HG02884 (cell line): ENCODE measurements around the gene BCL11A.
A peak's percentile ranks its signal among the peaks of the same experiment; 100 is the strongest.

Experiments
- ATAC-seq: cut with Tn5 transposase; IDR thresholded peaks from one replicate; pipeline ENCODE4 v1.9.1; 2021; ENCODE audit warnings: mild to moderate bottlenecking, moderate library complexity; ENCODE audit not compliant: unreplicated experiment

The BCL11A gene

GRCh38 chr2:60560734-60561644 lies 7.5 kb upstream of the BCL11A start:
- ATAC-seq = peak; percentile 53

GRCh38 chr2:60559880-60560279 lies 6.4 kb upstream of the BCL11A start:
- ATAC-seq = no peak

- ATAC-seq = no peak
These were observed 5.1 kb upstream of the BCL11A start for GRCh38 chr2:60558536-60558935.

- ATAC-seq = no peak
These were observed 4.0 kb upstream of the BCL11A start for GRCh38 chr2:60557486-60557864.

- no peak for ATAC-seq
These were observed 3.4 kb upstream of the BCL11A start for GRCh38 chr2:60556576-60557485.

GRCh38 chr2:60556175-60556574 lies 2.7 kb upstream of the BCL11A start:
- ATAC-seq = no peak

- ATAC-seq = peak; percentile 11
These were observed 2.3 kb upstream of the BCL11A start for GRCh38 chr2:60555783-60556139.

- peak; percentile 35 for ATAC-seq
These were observed 1.8 kb upstream of the BCL11A start for GRCh38 chr2:60555066-60555782.

- ATAC-seq = no peak
These were observed 1.2 kb upstream of the BCL11A start for GRCh38 chr2:60554646-60555065.

GRCh38 chr2:60554074-60554645 lies 706 bp upstream of the BCL11A start:
- no peak for ATAC-seq

GRCh38 chr2:60552851-60553494 lies 481 bp downstream of the BCL11A start:
- no peak for ATAC-seq

- ATAC-seq = no peak
These were observed 1.2 kb downstream of the BCL11A start for GRCh38 chr2:60552078-60552850.

GRCh38 chr2:60551240-60552077 lies 2.0 kb downstream of the BCL11A start:
- no peak for ATAC-seq

GRCh38 chr2:60550984-60551239 lies 2.5 kb downstream of the BCL11A start:
- no peak for ATAC-seq

- ATAC-seq = peak; percentile 42
These were observed 3.1 kb downstream of the BCL11A start for GRCh38 chr2:60550178-60550983.

- ATAC-seq = peak; percentile 4
These were observed 3.6 kb downstream of the BCL11A start for GRCh38 chr2:60549928-60550177.

GRCh38 chr2:60549238-60549927 lies 4.1 kb downstream of the BCL11A start:
- ATAC-seq = no peak

GRCh38 chr2:60548845-60549237 lies 4.6 kb downstream of the BCL11A start:
- ATAC-seq = no peak
